Measurements from ENCODE around the gene CCNT1.

The CCNT1 gene

GRCh38 chr12:48640854-48641253 lies 75.7 kb downstream of the CCNT1 start:
- DNase-seq (ENCODE audit: low spot score), result no peak

GRCh38 chr12:48640428-48640827 lies 76.1 kb downstream of the CCNT1 start:
- no peak for DNase-seq (ENCODE audit: low spot score)
